Osteocyte (in vitro differentiated cells): ENCODE data around the gene RHEB. TPM values are rescaled to one million over a fixed set of nuclear protein-coding genes. Genes with fewer than 3 reads are reported as not detected.

Experiments used
- DNase-seq: peaks from one replicate; pipeline ENCODE4 v3.0.0; 2021; ENCODE audit warnings: mixed read lengths; ENCODE audit not compliant: unreplicated experiment; ENCODE audit errors: extremely low spot score
- H3K27ac Mint-ChIP-seq: one replicate; pipeline ENCODE4 v1.8.0; 2021; ENCODE audit warnings: mild to moderate bottlenecking, mixed read lengths; ENCODE audit not compliant: unreplicated experiment
- H3K27me3 Mint-ChIP-seq: one replicate; pipeline ENCODE4 v1.8.0; 2021; ENCODE audit warnings: mixed read lengths; ENCODE audit not compliant: unreplicated experiment
- H3K36me3 Mint-ChIP-seq: one replicate; pipeline ENCODE4 v1.8.0; 2021; ENCODE audit warnings: mixed read lengths; ENCODE audit not compliant: unreplicated experiment
- H3K4me1 Mint-ChIP-seq: one replicate; pipeline ENCODE4 v1.8.0; 2021; ENCODE audit warnings: mixed read lengths; ENCODE audit not compliant: unreplicated experiment
- H3K4me3 Mint-ChIP-seq: one replicate; pipeline ENCODE4 v1.8.0; 2021; ENCODE audit warnings: mild to moderate bottlenecking, moderate library complexity, mixed read lengths; ENCODE audit not compliant: unreplicated experiment
- H3K9me3 Mint-ChIP-seq: one replicate; pipeline ENCODE4 v1.8.0; 2021; ENCODE audit warnings: mixed read lengths; ENCODE audit not compliant: unreplicated experiment
- CTCF ChIP-seq: fragments of 200-600 bp; sonication (generic); IDR thresholded peaks from 2 replicates; pipeline ENCODE4 v1.5.0; 2021; ENCODE audit warnings: antibody characterized with exemption, mild to moderate bottlenecking, moderate library complexity
- total RNA-seq: library from RNA; stranded (reverse); gene quantifications from 2 replicates; pipeline ENCODE4 v1.2.1, GENCODE V29; 2021

The RHEB gene
- total RNA-seq, 1 donor from 2014 or later, result 97.7 TPM

GRCh38 chr7:151438864-151439601 is 80.7 kb downstream of the RHEB start:
- H3K4me1 Mint-ChIP-seq, result peaks cover 26% of the 10 kb centered on the region
- DNase-seq, result no peak

GRCh38 chr7:151437866-151438516 is 81.7 kb downstream of the RHEB start:
- no peak for DNase-seq
- H3K9me3 Mint-ChIP-seq, result no peaks in the 10 kb centered on the region
- no peak for TF ChIP-seq CTCF
- peaks cover 26% of the 10 kb centered on the region for H3K4me1 Mint-ChIP-seq
- no peak overlapping the region for H3K4me3 Mint-ChIP-seq
- no peaks in the 10 kb centered on the region for H3K36me3 Mint-ChIP-seq
- H3K27me3 Mint-ChIP-seq, result peaks cover 10% of the 10 kb centered on the region
- no peak overlapping the region for H3K27ac Mint-ChIP-seq

More at GRCh38 chr7:151438864-151439601, 80.7 kb downstream of the RHEB start:
- H3K27me3 Mint-ChIP-seq, result peaks cover 11% of the 10 kb centered on the region
- H3K4me3 Mint-ChIP-seq, result no peak overlapping the region
- no peaks in the 10 kb centered on the region for H3K9me3 Mint-ChIP-seq
- no peak for TF ChIP-seq CTCF
- no peak overlapping the region for H3K27ac Mint-ChIP-seq
- H3K36me3 Mint-ChIP-seq, result no peaks in the 10 kb centered on the region

GRCh38 chr7:151437159-151437553 is 82.5 kb downstream of the RHEB start:
- no peaks in the 10 kb centered on the region for H3K9me3 Mint-ChIP-seq
- no peak for DNase-seq
- H3K36me3 Mint-ChIP-seq, result no peaks in the 10 kb centered on the region
- H3K4me1 Mint-ChIP-seq, result peaks cover 26% of the 10 kb centered on the region
- no peak for TF ChIP-seq CTCF
- H3K27me3 Mint-ChIP-seq, result peaks cover 6% of the 10 kb centered on the region
- H3K27ac Mint-ChIP-seq, result no peak overlapping the region
- H3K4me3 Mint-ChIP-seq, result no peak overlapping the region

GRCh38 chr7:151436446-151437158 is 83.1 kb downstream of the RHEB start:
- Mint-ChIP-seq H3K36me3 (no peaks in the 10 kb centered on the region), H3K9me3 (no peaks in the 10 kb centered on the region), H3K27me3 (peaks cover 6% of the 10 kb centered on the region), H3K4me1 (peaks cover 26% of the 10 kb centered on the region), H3K27ac (peak overlapping the region; percentile 32), H3K4me3 (no peak overlapping the region)
- no peak for DNase-seq
- no peak for TF ChIP-seq CTCF

- DNase-seq, result no peak
- Mint-ChIP-seq H3K27me3 (peaks cover 6% of the 10 kb centered on the region), H3K4me1 (peaks cover 20% of the 10 kb centered on the region), H3K4me3 (no peak overlapping the region), H3K27ac (no peak overlapping the region), H3K36me3 (no peaks in the 10 kb centered on the region), H3K9me3 (no peaks in the 10 kb centered on the region)
- TF ChIP-seq CTCF, result no peak
Observed at GRCh38 chr7:151435971-151436370, 83.7 kb downstream of the RHEB start.
